ENCODE measurements around the gene KCNV2. TPM values are rescaled to one million over a fixed set of nuclear protein-coding genes. Genes with fewer than 3 reads are reported as not detected.

Gene KCNV2
- total and polyA plus RNA-seq, 2 of the 13 experiments (the other 11 are each of a cell fraction or from before 2014, with no cell fraction given) = not detected

GRCh38 chr9:2720179-2720654, 2.9 kb downstream of the KCNV2 start (continued):
- TF ChIP-seq ARID3A (IDR thresholded peaks at IDR 0.05; ENCODE audit: low read depth, low read length) (peak; percentile 65), SOX13 (IDR thresholded peaks at IDR 0.05) (no peak), SOX13 (CRISPR knock-in tag; conservative IDR thresholded peaks at IDR 0.05 in 1 of 2, IDR thresholded peaks at IDR 0.05 in 1 of 2) (peak in 1 of 2 experiments; percentile 54; a peak in 1 of 4 replicates), FOSL2 (CRISPR knock-in tag; IDR thresholded peaks at IDR 0.05) (no peak), ARID5B (CRISPR knock-in tag; IDR thresholded peaks at IDR 0.05) (peak; percentile 18; the same call in 1 of the 2 replicates), ZMYM4 (CRISPR knock-in tag; IDR thresholded peaks at IDR 0.05) (peak; percentile 48; the same call in 1 of the 2 replicates), TARDBP (CRISPR knock-in tag; IDR thresholded peaks at IDR 0.05) (peak; percentile 33; the same call in 1 of the 2 replicates), HNF1B (CRISPR knock-in tag; IDR thresholded peaks at IDR 0.05) (peak; percentile 83), GATAD2A (CRISPR knock-in tag; IDR thresholded peaks at IDR 0.05) (0 out of 2 replicates have a peak, but pooled peaks have one; percentile 48), SOX6 (IDR thresholded peaks at IDR 0.05) (no peak), SOX6 (CRISPR knock-in tag; IDR thresholded peaks at IDR 0.05) (peak; percentile 56), HNF4A (CRISPR knock-in tag; IDR thresholded peaks at IDR 0.05) (0 out of 2 replicates have a peak, but pooled peaks have one; percentile 27)
- TF ChIP-seq, protein P1, sequence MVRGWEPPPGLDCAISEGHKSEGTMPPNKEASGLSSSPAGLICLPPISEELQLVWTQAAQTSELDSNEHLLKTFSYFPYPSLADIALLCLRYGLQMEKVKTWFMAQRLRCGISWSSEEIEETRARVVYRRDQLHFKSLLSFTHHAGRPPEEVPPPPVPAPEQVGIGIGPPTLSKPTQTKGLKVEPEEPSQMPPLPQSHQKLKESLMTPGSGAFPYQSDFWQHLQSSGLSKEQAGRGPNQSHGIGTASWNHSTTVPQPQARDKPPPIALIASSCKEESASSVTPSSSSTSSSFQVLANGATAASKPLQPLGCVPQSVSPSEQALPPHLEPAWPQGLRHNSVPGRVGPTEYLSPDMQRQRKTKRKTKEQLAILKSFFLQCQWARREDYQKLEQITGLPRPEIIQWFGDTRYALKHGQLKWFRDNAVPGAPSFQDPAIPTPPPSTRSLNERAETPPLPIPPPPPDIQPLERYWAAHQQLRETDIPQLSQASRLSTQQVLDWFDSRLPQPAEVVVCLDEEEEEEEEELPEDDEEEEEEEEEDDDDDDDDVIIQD (CRISPR knock-in tag; IDR thresholded peaks at IDR 0.05; ENCODE audit: low read depth) = peak; percentile 42; the same call in 1 of the 2 replicates
- TF ChIP-seq, protein P2, sequence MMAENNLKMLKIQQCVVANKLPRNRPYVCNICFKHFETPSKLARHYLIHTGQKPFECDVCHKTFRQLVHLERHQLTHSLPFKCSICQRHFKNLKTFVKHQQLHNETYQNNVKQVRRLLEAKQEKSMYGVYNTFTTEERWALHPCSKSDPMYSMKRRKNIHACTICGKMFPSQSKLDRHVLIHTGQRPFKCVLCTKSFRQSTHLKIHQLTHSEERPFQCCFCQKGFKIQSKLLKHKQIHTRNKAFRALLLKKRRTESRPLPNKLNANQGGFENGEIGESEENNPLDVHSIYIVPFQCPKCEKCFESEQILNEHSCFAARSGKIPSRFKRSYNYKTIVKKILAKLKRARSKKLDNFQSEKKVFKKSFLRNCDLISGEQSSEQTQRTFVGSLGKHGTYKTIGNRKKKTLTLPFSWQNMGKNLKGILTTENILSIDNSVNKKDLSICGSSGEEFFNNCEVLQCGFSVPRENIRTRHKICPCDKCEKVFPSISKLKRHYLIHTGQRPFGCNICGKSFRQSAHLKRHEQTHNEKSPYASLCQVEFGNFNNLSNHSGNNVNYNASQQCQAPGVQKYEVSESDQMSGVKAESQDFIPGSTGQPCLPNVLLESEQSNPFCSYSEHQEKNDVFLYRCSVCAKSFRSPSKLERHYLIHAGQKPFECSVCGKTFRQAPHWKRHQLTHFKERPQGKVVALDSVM (CRISPR knock-in tag; IDR thresholded peaks at IDR 0.05) = peak; percentile 22; the same call in 1 of the 2 replicates
- TF ChIP-seq, protein P3, sequence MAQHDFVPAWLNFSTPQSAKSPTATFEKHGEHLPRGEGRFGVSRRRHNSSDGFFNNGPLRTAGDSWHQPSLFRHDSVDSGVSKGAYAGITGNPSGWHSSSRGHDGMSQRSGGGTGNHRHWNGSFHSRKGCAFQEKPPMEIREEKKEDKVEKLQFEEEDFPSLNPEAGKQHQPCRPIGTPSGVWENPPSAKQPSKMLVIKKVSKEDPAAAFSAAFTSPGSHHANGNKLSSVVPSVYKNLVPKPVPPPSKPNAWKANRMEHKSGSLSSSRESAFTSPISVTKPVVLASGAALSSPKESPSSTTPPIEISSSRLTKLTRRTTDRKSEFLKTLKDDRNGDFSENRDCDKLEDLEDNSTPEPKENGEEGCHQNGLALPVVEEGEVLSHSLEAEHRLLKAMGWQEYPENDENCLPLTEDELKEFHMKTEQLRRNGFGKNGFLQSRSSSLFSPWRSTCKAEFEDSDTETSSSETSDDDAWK (CRISPR knock-in tag; IDR thresholded peaks at IDR 0.05) = no peak
